ENCODE results near the gene UNC5C.

Gene UNC5C

GRCh38 chr4:95283320-95283719 is 265.5 kb downstream of the UNC5C start:
- H3K36me3 ChIP-seq, result peaks cover 13% of the 10 kb centered on the region
- DNase-seq, result no peak
- no peaks in the 10 kb centered on the region for H3K9me3 ChIP-seq
- no peaks in the 10 kb centered on the region; the same call in 1 of the 2 replicates for H3K4me1 ChIP-seq
- H3K4me3 ChIP-seq (ENCODE audit: low read depth, low read length), result no peak overlapping the region
- H3K27me3 ChIP-seq, result no peaks in the 10 kb centered on the region
- no peak for TF ChIP-seq CTCF (IDR thresholded peaks at IDR 0.05; ENCODE audit: low read depth, low read length)

GRCh38 chr4:95272797-95273196 is 276.0 kb downstream of the UNC5C start:
- TF ChIP-seq CTCF (IDR thresholded peaks at IDR 0.05; ENCODE audit: low read depth, low read length), result no peak
- DNase-seq, result no peak

GRCh38 chr4:95272036-95272435 is 276.7 kb downstream of the UNC5C start:
- no peaks in the 10 kb centered on the region for H3K27me3 ChIP-seq
- peaks cover 9% of the 10 kb centered on the region; the same call in 1 of the 2 replicates for H3K4me1 ChIP-seq
- no peak for TF ChIP-seq CTCF (IDR thresholded peaks at IDR 0.05; ENCODE audit: low read depth, low read length)
- no peak for DNase-seq
- H3K4me3 ChIP-seq (ENCODE audit: low read depth, low read length), result no peak overlapping the region
- H3K9me3 ChIP-seq, result no peaks in the 10 kb centered on the region
- H3K36me3 ChIP-seq, result peaks cover 64% of the 10 kb centered on the region

More at GRCh38 chr4:95272797-95273196, 276.0 kb downstream of the UNC5C start:
- H3K4me1 ChIP-seq, result peaks cover 9% of the 10 kb centered on the region; the same call in 1 of the 2 replicates
- peaks cover 71% of the 10 kb centered on the region for H3K36me3 ChIP-seq
- H3K27me3 ChIP-seq, result no peaks in the 10 kb centered on the region
- no peaks in the 10 kb centered on the region for H3K9me3 ChIP-seq
- no peak overlapping the region for H3K4me3 ChIP-seq (ENCODE audit: low read depth, low read length)

GRCh38 chr4:95268819-95269565 is 279.8 kb downstream of the UNC5C start:
- Histone ChIP-seq H3K27me3 (no peaks in the 10 kb centered on the region), H3K36me3 (peaks cover 36% of the 10 kb centered on the region), H3K9me3 (no peaks in the 10 kb centered on the region), H3K4me1 (peaks cover 9% of the 10 kb centered on the region; the same call in 1 of the 2 replicates), H3K4me3 (ENCODE audit: low read depth, low read length) (no peak overlapping the region)
- no peak for DNase-seq
- no peak for TF ChIP-seq CTCF (IDR thresholded peaks at IDR 0.05; ENCODE audit: low read depth, low read length)

GRCh38 chr4:95267081-95267480 is 281.7 kb downstream of the UNC5C start:
- Histone ChIP-seq H3K4me1 (peaks cover 9% of the 10 kb centered on the region; the same call in 1 of the 2 replicates), H3K27me3 (no peaks in the 10 kb centered on the region), H3K36me3 (peaks cover 20% of the 10 kb centered on the region), H3K9me3 (no peaks in the 10 kb centered on the region), H3K4me3 (ENCODE audit: low read depth, low read length) (no peak overlapping the region)
- no peak for TF ChIP-seq CTCF (IDR thresholded peaks at IDR 0.05; ENCODE audit: low read depth, low read length)
- no peak for DNase-seq

Measured in BE2C (cell line).